Left forelimb (tissue), 1 donor: ENCODE results near the gene SLC35D2.

Experiments used
- DNase-seq: peaks from one replicate; pipeline ENCODE4 v3.0.0-alpha.2; 2018; ENCODE audit warnings: low spot score

Gene SLC35D2

GRCh38 chr9:96383165-96383942 lies at the start of gene SLC35D2:
Gene SLC35D2, minus strand, starts transcription at chr9:96383711. Its CDS starts 77 bp downstream, at chr9:96383634.
- DNase-seq, result peak; percentile 70

GRCh38 chr9:96430377-96430776 lies 46.9 kb upstream of the SLC35D2 start:
- no peak for DNase-seq

- no peak for DNase-seq
These were observed 46.2 kb upstream of the SLC35D2 start for GRCh38 chr9:96429732-96430131.

- no peak for DNase-seq
These were observed 42.1 kb upstream of the SLC35D2 start for GRCh38 chr9:96425500-96426169.

GRCh38 chr9:96423985-96424336 lies 40.5 kb upstream of the SLC35D2 start:
- no peak for DNase-seq

GRCh38 chr9:96423322-96423984 lies 39.9 kb upstream of the SLC35D2 start:
- DNase-seq, result no peak

GRCh38 chr9:96420468-96421219 lies 37.1 kb upstream of the SLC35D2 start:
- no peak for DNase-seq

GRCh38 chr9:96419691-96419969 lies 36.1 kb upstream of the SLC35D2 start:
- no peak for DNase-seq

- no peak for DNase-seq
These were observed 35.6 kb upstream of the SLC35D2 start for GRCh38 chr9:96418920-96419690.

- peak; percentile 97 for DNase-seq
These were observed 34.8 kb upstream of the SLC35D2 start, which contains the start of gene ZNF367 for GRCh38 chr9:96418083-96418919. Gene ZNF367, minus strand, starts transcription at chr9:96418370. Its CDS starts 338 bp downstream, at chr9:96418032.

- DNase-seq, result peak; percentile 65
These were observed 34.2 kb upstream of the SLC35D2 start for GRCh38 chr9:96417661-96418082.

- DNase-seq, result peak; percentile 95
These were observed 33.6 kb upstream of the SLC35D2 start for GRCh38 chr9:96417051-96417586.

- DNase-seq, result no peak
These were observed 30.1 kb upstream of the SLC35D2 start for GRCh38 chr9:96413302-96414221.

GRCh38 chr9:96412174-96412913 lies 28.8 kb upstream of the SLC35D2 start:
- DNase-seq, result no peak

GRCh38 chr9:96411129-96411838 lies 27.8 kb upstream of the SLC35D2 start:
- DNase-seq, result no peak

GRCh38 chr9:96408409-96409280 lies 25.1 kb upstream of the SLC35D2 start:
- DNase-seq, result no peak
